ENCODE data around the gene MCOLN1. TPM values are rescaled to one million over a fixed set of nuclear protein-coding genes. Genes with fewer than 3 reads are reported as not detected.
A peak's percentile ranks its signal among the peaks of the same experiment; 100 is the strongest.

MCOLN1 gene
- total RNA-seq, 2 experiments from 2014 or later = 7.8 to 18.3 TPM

- no peak overlapping the region for H3K4me3 ChIP-seq (ENCODE audit: low read depth, low read length, poor library complexity, severe bottlenecking)
- no TSS peak for BruUV-seq (replicated peaks)
- H3K4me1 ChIP-seq (ENCODE audit: insufficient read depth, low read length, poor library complexity, severe bottlenecking) = peaks cover 13% of the 10 kb centered on the region
- no peak overlapping the region for H2AFZ ChIP-seq (ENCODE audit: low read length)
- no peak for DNase-seq (ENCODE audit: low spot score)
- intact Hi-C loops (cut with micrococcal nuclease; ENCODE audit: unreplicated experiment) = no loop called here
- H3K9me2 ChIP-seq (ENCODE audit: insufficient read depth, low read length) = no peaks in the 10 kb centered on the region
- no peaks in the 10 kb centered on the region for H3K36me3 ChIP-seq (ENCODE audit: insufficient read depth, low read length)
- no peak for TF ChIP-seq CTCF (conservative IDR thresholded peaks at IDR 0.05; ENCODE audit: low read length)
- TF ChIP-seq EZH2phosphoT487 (IDR thresholded peaks at IDR 0.05; ENCODE audit: borderline replicate concordance, low read depth, low read length) = no peak
- H3K27ac ChIP-seq (ENCODE audit: low read depth, low read length, poor library complexity, severe bottlenecking) = no peak overlapping the region
- H3K4me2 ChIP-seq (ENCODE audit: low read length) = no peak overlapping the region
- H3K9me3 ChIP-seq (ENCODE audit: low read length) = no peaks in the 10 kb centered on the region
- POLR2A ChIA-PET = no interaction called here
- H3K79me2 ChIP-seq (ENCODE audit: insufficient read depth, low read depth, low read length) = no peaks in the 10 kb centered on the region
- CTCF ChIA-PET (ENCODE audit: unreplicated experiment) = no interaction called here
- no peaks in the 10 kb centered on the region for H4K20me1 ChIP-seq (ENCODE audit: insufficient read depth, low read length)
Observed at GRCh38 chr19:7502552-7502951, 19.9 kb upstream of the MCOLN1 start.

GRCh38 chr19:7504684-7505083, 17.7 kb upstream of the MCOLN1 start:
- intact Hi-C loops (cut with micrococcal nuclease; ENCODE audit: unreplicated experiment) = no loop called here
- BruUV-seq (replicated peaks) = no TSS peak
- TF ChIP-seq EZH2phosphoT487 (IDR thresholded peaks at IDR 0.05; ENCODE audit: borderline replicate concordance, low read depth, low read length) (no peak), CTCF (conservative IDR thresholded peaks at IDR 0.05; ENCODE audit: low read length) (no peak)
- H3K4me3 ChIP-seq (ENCODE audit: low read depth, low read length, poor library complexity, severe bottlenecking) = no peak overlapping the region
- no peaks in the 10 kb centered on the region for H3K9me2 ChIP-seq (ENCODE audit: insufficient read depth, low read length)
- DNase-seq (ENCODE audit: low spot score) = no peak
- H3K4me1 ChIP-seq (ENCODE audit: insufficient read depth, low read length, poor library complexity, severe bottlenecking) = peaks cover 13% of the 10 kb centered on the region
- H3K9me3 ChIP-seq (ENCODE audit: low read length) = no peaks in the 10 kb centered on the region
- ChIA-PET CTCF (ENCODE audit: unreplicated experiment) (no interaction called here), POLR2A (no interaction called here)
- H2AFZ ChIP-seq (ENCODE audit: low read length) = no peak overlapping the region
- H4K20me1 ChIP-seq (ENCODE audit: insufficient read depth, low read length) = no peaks in the 10 kb centered on the region
- H3K4me2 ChIP-seq (ENCODE audit: low read length) = no peak overlapping the region
- no peak overlapping the region for H3K27ac ChIP-seq (ENCODE audit: low read depth, low read length, poor library complexity, severe bottlenecking)
- no peaks in the 10 kb centered on the region for H3K36me3 ChIP-seq (ENCODE audit: insufficient read depth, low read length)
- H3K79me2 ChIP-seq (ENCODE audit: insufficient read depth, low read depth, low read length) = no peaks in the 10 kb centered on the region

- POLR2A ChIA-PET = no interaction called here
Observed at GRCh38 chr19:7505288-7505681, 17.1 kb upstream of the MCOLN1 start.

More at GRCh38 chr19:7505288-7505681, 17.1 kb upstream of the MCOLN1 start:
- CTCF ChIA-PET (ENCODE audit: unreplicated experiment) = no interaction called here
- H4K20me1 ChIP-seq (ENCODE audit: insufficient read depth, low read length) = no peaks in the 10 kb centered on the region
- no TSS peak for BruUV-seq (replicated peaks)
- H3K9me3 ChIP-seq (ENCODE audit: low read length) = no peaks in the 10 kb centered on the region
- peaks cover 13% of the 10 kb centered on the region for H3K4me1 ChIP-seq (ENCODE audit: insufficient read depth, low read length, poor library complexity, severe bottlenecking)
- H3K27ac ChIP-seq (ENCODE audit: low read depth, low read length, poor library complexity, severe bottlenecking) = no peak overlapping the region
- peak overlapping the region; percentile 71 for H3K4me2 ChIP-seq (ENCODE audit: low read length)
- H3K79me2 ChIP-seq (ENCODE audit: insufficient read depth, low read depth, low read length) = no peaks in the 10 kb centered on the region
- no peak overlapping the region for H2AFZ ChIP-seq (ENCODE audit: low read length)
- H3K36me3 ChIP-seq (ENCODE audit: insufficient read depth, low read length) = no peaks in the 10 kb centered on the region
- peak overlapping the region; percentile 49 for H3K4me3 ChIP-seq (ENCODE audit: low read depth, low read length, poor library complexity, severe bottlenecking)
- intact Hi-C loops (cut with micrococcal nuclease; ENCODE audit: unreplicated experiment) = no loop called here
- no peaks in the 10 kb centered on the region for H3K9me2 ChIP-seq (ENCODE audit: insufficient read depth, low read length)
- TF ChIP-seq CTCF (conservative IDR thresholded peaks at IDR 0.05; ENCODE audit: low read length) (no peak), EZH2phosphoT487 (IDR thresholded peaks at IDR 0.05; ENCODE audit: borderline replicate concordance, low read depth, low read length) (no peak)
- DNase-seq (ENCODE audit: low spot score) = no peak

Data from OCI-LY7 (cell line).